Gastrocnemius medialis (tissue), 4 donors: Measurements from ENCODE around the gene CNNM3.

Experiments
- POLR2A ChIP-seq, 2 donors: fragments of 450-650 bp; IDR thresholded peaks; one replicate each; pipeline ENCODE4 v1.6.1; 2017; ENCODE audit warnings: antibody characterized with exemption in 2 of 2, mild to moderate bottlenecking in 2 of 2, moderate library complexity in 2 of 2
- TF ChIP-seq, protein P1 (sequence below), 5 experiments: fragments of 450-650 bp in 3 of 5; fragments of 200-600 bp in 2 of 5; sonication (generic) in 2 of 5; IDR thresholded peaks in 4 of 5; conservative IDR thresholded peaks in 1 of 5; 1 replicate in 4 of 5; 2 replicates in 1 of 5; pipeline ENCODE4 v1.5.1; 2016 to 2019; ENCODE audit warnings: antibody characterized with exemption in 5 of 5, mild to moderate bottlenecking in 3 of 5, moderate library complexity in 3 of 5

DNA sequence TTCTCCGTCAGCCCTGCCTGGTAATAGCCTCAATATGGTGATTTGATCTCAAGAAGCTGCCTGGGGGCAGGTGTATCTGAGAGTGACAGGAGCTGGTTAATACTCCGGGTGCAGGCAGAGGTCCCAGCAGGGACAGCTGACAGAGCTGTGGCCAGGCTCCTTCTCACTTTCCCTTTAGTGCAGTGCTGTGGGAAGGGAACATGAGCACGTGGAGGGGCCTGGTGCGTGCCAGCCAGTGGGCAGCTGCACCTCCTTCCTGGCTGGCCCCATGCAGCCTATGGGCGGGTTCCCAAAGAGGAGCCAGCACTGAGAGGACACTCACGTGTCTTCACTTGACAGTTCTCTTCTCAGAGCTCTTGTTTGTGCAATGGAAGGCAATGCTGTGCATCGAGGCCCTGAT lies 46.3 kb upstream of the CNNM3 start:
- TF ChIP-seq, protein P1, sequence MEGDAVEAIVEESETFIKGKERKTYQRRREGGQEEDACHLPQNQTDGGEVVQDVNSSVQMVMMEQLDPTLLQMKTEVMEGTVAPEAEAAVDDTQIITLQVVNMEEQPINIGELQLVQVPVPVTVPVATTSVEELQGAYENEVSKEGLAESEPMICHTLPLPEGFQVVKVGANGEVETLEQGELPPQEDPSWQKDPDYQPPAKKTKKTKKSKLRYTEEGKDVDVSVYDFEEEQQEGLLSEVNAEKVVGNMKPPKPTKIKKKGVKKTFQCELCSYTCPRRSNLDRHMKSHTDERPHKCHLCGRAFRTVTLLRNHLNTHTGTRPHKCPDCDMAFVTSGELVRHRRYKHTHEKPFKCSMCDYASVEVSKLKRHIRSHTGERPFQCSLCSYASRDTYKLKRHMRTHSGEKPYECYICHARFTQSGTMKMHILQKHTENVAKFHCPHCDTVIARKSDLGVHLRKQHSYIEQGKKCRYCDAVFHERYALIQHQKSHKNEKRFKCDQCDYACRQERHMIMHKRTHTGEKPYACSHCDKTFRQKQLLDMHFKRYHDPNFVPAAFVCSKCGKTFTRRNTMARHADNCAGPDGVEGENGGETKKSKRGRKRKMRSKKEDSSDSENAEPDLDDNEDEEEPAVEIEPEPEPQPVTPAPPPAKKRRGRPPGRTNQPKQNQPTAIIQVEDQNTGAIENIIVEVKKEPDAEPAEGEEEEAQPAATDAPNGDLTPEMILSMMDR (IDR thresholded peaks at IDR 0.05 in 4 of 5, conservative IDR thresholded peaks at IDR 0.05 in 1 of 5): peak in 1 of 5 experiments; percentile 17
- peak in 1 of 2 donors; percentile 51 for TF ChIP-seq POLR2A (IDR thresholded peaks at IDR 0.05)
